GM19035 (cell line): Measurements from ENCODE around the gene GALNT5.
"Not testable (repeated sequence)": the region's sequence is repeated elsewhere in the genome, so short reads cannot be mapped to it uniquely, and the experiment has no call there.

Source experiments
- ATAC-seq: cut with Tn5 transposase; IDR thresholded peaks from one replicate; pipeline ENCODE4 v1.9.1; 2021; ENCODE audit not compliant: unreplicated experiment

The GALNT5 gene

GRCh38 chr2:157257312-157258252 is at the start of gene GALNT5:
Gene GALNT5, plus strand, starts transcription at chr2:157257705. Its CDS starts 378 bp downstream, at chr2:157258083.
- ATAC-seq, result no peak

- ATAC-seq, result no peak
These were observed 41.1 kb upstream of the GALNT5 start for GRCh38 chr2:157216286-157216965.

- no peak for ATAC-seq
These were observed 40.1 kb upstream of the GALNT5 start for GRCh38 chr2:157217409-157217808.

GRCh38 chr2:157218911-157219310 is 38.6 kb upstream of the GALNT5 start:
- no peak for ATAC-seq

- ATAC-seq, result no peak
These were observed 37.0 kb upstream of the GALNT5 start for GRCh38 chr2:157220502-157220901.

- no peak for ATAC-seq
These were observed 36.0 kb upstream of the GALNT5 start for GRCh38 chr2:157221394-157221988.

GRCh38 chr2:157223624-157224205 is 33.8 kb upstream of the GALNT5 start:
- ATAC-seq, result no peak

GRCh38 chr2:157224448-157224847 is 33.1 kb upstream of the GALNT5 start:
- not testable (repeated sequence) for ATAC-seq

GRCh38 chr2:157227592-157227991 is 29.9 kb upstream of the GALNT5 start:
- no peak for ATAC-seq

GRCh38 chr2:157228946-157229345 is 28.6 kb upstream of the GALNT5 start:
- ATAC-seq, result no peak

GRCh38 chr2:157229572-157229971 is 27.9 kb upstream of the GALNT5 start:
- no peak for ATAC-seq

- no peak for ATAC-seq
These were observed 26.0 kb upstream of the GALNT5 start for GRCh38 chr2:157231476-157231875.

- no peak for ATAC-seq
These were observed 24.0 kb upstream of the GALNT5 start for GRCh38 chr2:157233506-157233905.

GRCh38 chr2:157236404-157236803 is 21.1 kb upstream of the GALNT5 start:
- ATAC-seq, result no peak

GRCh38 chr2:157238296-157238695 is 19.2 kb upstream of the GALNT5 start:
- no peak for ATAC-seq

- no peak for ATAC-seq
These were observed 12.8 kb upstream of the GALNT5 start for GRCh38 chr2:157244691-157245090.

- no peak for ATAC-seq
These were observed 12.2 kb upstream of the GALNT5 start for GRCh38 chr2:157245144-157245840.

GRCh38 chr2:157245846-157246764 is 11.4 kb upstream of the GALNT5 start:
- ATAC-seq, result peak; percentile 99

- ATAC-seq, result no peak
These were observed 10.6 kb upstream of the GALNT5 start for GRCh38 chr2:157246765-157247407.
